B cell (primary cell): ENCODE results near the gene C1R.

Experiments
- CTCF ChIP-seq: fragments of 200-600 bp; IDR thresholded peaks from one replicate; pipeline ENCODE4 v1.8.0; 2022; ENCODE audit warnings: antibody characterized with exemption, mild to moderate bottlenecking
- EZH2 ChIP-seq: IDR thresholded peaks from 2 replicates; pipeline ENCODE4 v1.6.1; 2012; ENCODE audit warnings: borderline replicate concordance, low read depth, mild to moderate bottlenecking, moderate library complexity, low read length; ENCODE audit not compliant: insufficient read depth, poor library complexity, severe bottlenecking

DNA sequence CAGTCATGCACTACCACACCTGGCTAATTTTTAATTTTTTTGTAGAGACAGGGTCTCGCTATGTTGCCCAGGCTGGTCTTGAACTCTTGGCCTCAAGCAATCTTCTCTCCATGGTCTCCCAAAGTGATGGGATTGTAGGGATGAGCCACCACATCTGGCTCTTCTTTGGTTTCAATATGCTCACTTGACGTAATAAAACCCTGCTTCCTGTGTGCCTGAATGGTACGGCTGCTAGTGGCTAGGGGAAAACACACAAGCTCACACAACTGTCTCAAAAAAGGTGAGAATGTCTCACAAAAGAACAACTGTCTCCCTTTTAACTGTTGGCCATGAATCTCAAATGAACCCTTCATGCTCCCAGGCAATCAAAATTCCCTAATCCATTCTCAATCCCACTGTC is 16.7 kb downstream of the C1R start:
- TF ChIP-seq CTCF (no peak), EZH2 (no peak)
